ENCODE results near the gene CPAMD8.

DNA sequence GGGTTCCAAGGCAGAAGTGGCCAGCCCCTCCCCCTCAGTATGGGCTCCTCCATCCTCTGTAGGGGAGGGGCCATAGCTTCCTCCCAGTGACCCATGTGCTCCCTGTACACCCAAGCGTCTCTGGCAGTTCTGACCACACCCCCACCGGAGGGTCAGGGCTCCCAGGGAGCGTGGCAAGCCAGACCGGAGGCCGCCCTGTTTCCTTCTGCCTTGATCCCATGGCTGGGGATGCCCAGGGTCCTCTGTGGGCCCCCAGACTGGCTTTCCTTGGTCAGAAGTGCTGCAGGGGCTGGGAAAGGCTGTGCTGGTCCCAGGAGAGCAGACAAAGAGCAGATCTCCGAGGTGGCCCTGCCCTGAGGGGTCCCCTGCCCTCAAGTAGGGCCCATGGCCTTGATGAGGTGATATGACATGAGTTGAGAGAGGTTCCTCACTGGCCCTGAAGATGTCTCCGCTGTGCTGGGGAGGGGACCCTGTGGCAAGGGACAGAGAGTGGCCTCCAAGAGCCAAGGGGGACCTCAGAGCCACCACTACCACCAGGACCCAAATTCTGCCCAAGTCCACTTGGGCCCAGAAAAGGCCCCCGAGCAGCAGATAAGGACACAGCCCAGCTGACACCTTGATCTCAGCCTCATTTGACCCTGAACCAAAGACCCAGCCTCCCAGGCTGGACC, 145.6 kb downstream of the CPAMD8 start:
- TF ChIP-seq CTCF (IDR thresholded peaks at IDR 0.05) (no peak), POLR2A (IDR thresholded peaks at IDR 0.05) (no peak)

Data from ovary (tissue), 3 donors.